Measurements from ENCODE around the gene AJAP1. TPM values are rescaled to one million over a fixed set of nuclear protein-coding genes. Genes with fewer than 3 reads are reported as not detected.

The AJAP1 gene
- total RNA-seq, 1 donor from 2014 or later = 0.52 TPM

GRCh38 chr1:4648657-4649056 is 5.8 kb upstream of the AJAP1 start:
- no peak overlapping the region for H3K4me3 ChIP-seq
- no peaks in the 10 kb centered on the region for H3K36me3 ChIP-seq
- intact Hi-C loops (cut with DNase I) = no loop called here
- no peak overlapping the region for H3K27ac ChIP-seq
- no peak for ATAC-seq
- no peaks in the 10 kb centered on the region for H3K4me1 ChIP-seq
- TF ChIP-seq, protein P1, sequence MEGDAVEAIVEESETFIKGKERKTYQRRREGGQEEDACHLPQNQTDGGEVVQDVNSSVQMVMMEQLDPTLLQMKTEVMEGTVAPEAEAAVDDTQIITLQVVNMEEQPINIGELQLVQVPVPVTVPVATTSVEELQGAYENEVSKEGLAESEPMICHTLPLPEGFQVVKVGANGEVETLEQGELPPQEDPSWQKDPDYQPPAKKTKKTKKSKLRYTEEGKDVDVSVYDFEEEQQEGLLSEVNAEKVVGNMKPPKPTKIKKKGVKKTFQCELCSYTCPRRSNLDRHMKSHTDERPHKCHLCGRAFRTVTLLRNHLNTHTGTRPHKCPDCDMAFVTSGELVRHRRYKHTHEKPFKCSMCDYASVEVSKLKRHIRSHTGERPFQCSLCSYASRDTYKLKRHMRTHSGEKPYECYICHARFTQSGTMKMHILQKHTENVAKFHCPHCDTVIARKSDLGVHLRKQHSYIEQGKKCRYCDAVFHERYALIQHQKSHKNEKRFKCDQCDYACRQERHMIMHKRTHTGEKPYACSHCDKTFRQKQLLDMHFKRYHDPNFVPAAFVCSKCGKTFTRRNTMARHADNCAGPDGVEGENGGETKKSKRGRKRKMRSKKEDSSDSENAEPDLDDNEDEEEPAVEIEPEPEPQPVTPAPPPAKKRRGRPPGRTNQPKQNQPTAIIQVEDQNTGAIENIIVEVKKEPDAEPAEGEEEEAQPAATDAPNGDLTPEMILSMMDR (IDR thresholded peaks at IDR 0.05) = no peak
- no peak for DNase-seq
- H3K27me3 ChIP-seq = peaks cover 33% of the 10 kb centered on the region
- no peaks in the 10 kb centered on the region for H3K9me3 ChIP-seq

GRCh38 chr1:4650481-4650880 is 3.9 kb upstream of the AJAP1 start:
- intact Hi-C loops (cut with DNase I) = no loop called here
- no peaks in the 10 kb centered on the region for H3K9me3 ChIP-seq
- H3K4me1 ChIP-seq = no peaks in the 10 kb centered on the region
- ATAC-seq (no peak), DNase-seq (peak; percentile 26)
- no peak overlapping the region for H3K27ac ChIP-seq
- H3K4me3 ChIP-seq = no peak overlapping the region
- TF ChIP-seq, protein P1 (IDR thresholded peaks at IDR 0.05) = no peak
- H3K36me3 ChIP-seq = no peaks in the 10 kb centered on the region
- H3K27me3 ChIP-seq = peaks cover 37% of the 10 kb centered on the region

DNA sequence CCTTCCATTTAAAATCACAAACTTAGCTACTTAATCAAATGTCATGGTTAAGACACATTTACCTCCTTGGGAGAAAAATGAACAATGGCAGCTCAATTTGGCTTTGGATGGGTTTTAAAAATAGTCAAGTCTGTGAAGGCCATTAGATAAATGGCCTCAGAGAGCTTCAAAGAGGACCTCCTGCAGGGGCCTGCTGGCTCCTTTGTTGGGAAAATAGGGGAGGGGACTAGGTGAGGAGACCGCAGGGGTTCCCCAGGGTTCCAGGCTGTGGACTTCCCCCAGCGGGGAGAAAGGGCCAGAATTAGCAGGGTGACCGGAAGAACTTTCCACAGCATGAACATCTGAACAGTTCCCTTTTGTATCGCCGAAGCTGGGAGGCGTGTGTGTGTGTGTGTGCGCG is 3.4 kb upstream of the AJAP1 start:
- TF ChIP-seq, protein P1 (IDR thresholded peaks at IDR 0.05) = no peak
- Histone ChIP-seq H3K4me3 (no peak overlapping the region), H3K36me3 (no peaks in the 10 kb centered on the region), H3K9me3 (no peaks in the 10 kb centered on the region), H3K27ac (no peak overlapping the region), H3K4me1 (no peaks in the 10 kb centered on the region), H3K27me3 (peaks cover 39% of the 10 kb centered on the region)
- peak; percentile 10 for DNase-seq
- ATAC-seq = no peak
- intact Hi-C loops (cut with DNase I) = no loop called here

DNA sequence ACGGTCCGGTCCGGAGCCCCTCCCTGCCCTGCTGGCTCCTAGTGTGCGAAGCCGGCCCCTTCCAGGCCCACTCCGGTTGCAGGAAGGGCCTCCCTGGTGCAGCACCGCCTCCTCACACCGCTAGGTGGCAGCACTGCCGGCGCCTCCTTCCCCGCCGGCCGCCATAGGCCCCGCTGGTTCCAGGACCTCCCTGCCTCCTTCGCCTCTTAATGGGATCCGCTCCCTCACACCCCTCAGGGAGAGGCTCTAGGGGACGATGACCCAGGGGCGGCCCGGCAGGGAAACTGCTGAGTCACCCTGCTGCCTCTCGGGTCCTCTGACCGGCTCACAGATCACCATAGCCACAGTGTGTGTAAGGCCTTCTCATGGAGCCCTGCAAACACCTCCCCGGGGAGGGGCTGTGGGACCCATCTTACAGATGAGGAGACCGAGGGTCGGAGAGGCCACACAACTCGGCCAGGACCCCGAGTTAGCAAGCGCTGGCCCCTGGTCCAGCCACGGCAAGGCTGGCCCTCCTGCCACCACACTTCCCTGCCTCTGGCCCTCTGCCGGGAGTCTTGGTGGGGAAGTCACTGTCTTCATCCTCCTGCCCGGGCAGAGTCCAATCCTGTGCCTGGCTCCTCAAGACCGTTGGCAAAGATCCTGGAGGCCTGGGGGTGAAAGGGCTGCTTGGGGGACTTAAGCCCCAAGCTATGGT is 1.6 kb upstream of the AJAP1 start:
- peaks cover 57% of the 10 kb centered on the region for H3K27me3 ChIP-seq
- no peaks in the 10 kb centered on the region for H3K9me3 ChIP-seq
- DNase-seq = peak; percentile 79
- H3K4me3 ChIP-seq = no peak overlapping the region
- intact Hi-C loops (cut with DNase I) = no loop called here
- H3K36me3 ChIP-seq = no peaks in the 10 kb centered on the region
- TF ChIP-seq, protein P1 (IDR thresholded peaks at IDR 0.05) = peak; percentile 99
- H3K27ac ChIP-seq = no peak overlapping the region
- H3K4me1 ChIP-seq = no peaks in the 10 kb centered on the region
- peak; percentile 86 for ATAC-seq

- Histone ChIP-seq H3K4me3 (no peak overlapping the region), H3K36me3 (no peaks in the 10 kb centered on the region), H3K4me1 (no peaks in the 10 kb centered on the region), H3K27me3 (peaks cover 61% of the 10 kb centered on the region), H3K27ac (no peak overlapping the region), H3K9me3 (no peaks in the 10 kb centered on the region)
- intact Hi-C loops (cut with DNase I) = no loop called here
- peak; percentile 48 for DNase-seq
- no peak for ATAC-seq
- TF ChIP-seq, protein P1 (IDR thresholded peaks at IDR 0.05) = no peak
These were observed 1.1 kb upstream of the AJAP1 start for GRCh38 chr1:4653328-4653660.
